ENCODE data around the gene WDR37.
A peak's percentile ranks its signal among the peaks of the same experiment; 100 is the strongest.
"Not testable (repeated sequence)": the region's sequence is repeated elsewhere in the genome, so short reads cannot be mapped to it uniquely, and the experiment has no call there.

Gene WDR37, protein sequence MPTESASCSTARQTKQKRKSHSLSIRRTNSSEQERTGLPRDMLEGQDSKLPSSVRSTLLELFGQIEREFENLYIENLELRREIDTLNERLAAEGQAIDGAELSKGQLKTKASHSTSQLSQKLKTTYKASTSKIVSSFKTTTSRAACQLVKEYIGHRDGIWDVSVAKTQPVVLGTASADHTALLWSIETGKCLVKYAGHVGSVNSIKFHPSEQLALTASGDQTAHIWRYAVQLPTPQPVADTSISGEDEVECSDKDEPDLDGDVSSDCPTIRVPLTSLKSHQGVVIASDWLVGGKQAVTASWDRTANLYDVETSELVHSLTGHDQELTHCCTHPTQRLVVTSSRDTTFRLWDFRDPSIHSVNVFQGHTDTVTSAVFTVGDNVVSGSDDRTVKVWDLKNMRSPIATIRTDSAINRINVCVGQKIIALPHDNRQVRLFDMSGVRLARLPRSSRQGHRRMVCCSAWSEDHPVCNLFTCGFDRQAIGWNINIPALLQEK

DNA sequence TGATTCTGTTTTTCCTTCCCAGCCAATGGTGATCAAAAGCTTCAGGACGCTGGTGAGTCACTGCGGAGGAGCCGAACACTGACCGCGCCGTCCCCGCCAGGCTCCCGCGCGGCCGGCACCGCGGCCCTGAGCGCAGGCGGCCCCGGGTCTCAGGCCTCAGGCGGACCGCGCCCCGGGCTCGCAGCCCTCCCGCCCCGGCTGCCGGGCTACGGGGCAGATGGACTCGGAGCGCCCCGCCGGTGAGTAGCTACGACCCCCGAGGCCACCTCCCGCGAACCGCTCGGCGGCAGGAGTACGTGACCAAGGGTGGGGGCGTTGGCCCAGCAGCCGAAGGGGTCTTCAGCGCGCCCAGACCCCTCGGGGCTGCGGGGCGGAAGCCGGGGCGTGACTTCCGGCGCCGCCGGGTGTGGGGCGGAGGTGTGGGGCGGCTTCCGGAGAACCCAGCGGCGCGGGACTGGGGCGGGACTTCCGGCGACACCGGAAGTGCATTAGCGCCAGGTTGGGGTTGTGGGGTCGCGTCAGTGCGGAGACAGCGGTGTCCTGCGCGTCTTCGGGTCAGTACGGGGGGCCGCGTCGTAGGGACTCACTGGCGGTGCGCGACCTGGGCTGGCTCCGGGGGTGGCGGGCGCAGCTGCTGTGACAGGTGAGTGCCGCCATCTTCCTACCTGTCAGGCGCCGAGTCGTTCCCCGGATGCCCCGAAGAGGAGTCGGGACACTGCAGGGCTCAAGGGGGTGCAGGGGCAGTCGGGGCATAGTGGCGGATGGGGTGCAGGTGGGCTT lies at the start of gene WDR37:
Gene WDR37 (plus strand): TSS at position 60 of the 780 bp plus-strand sequence. CDS start 15,771 bp downstream, outside the sequence.
- peak; percentile 64 for DNase-seq

DNA sequence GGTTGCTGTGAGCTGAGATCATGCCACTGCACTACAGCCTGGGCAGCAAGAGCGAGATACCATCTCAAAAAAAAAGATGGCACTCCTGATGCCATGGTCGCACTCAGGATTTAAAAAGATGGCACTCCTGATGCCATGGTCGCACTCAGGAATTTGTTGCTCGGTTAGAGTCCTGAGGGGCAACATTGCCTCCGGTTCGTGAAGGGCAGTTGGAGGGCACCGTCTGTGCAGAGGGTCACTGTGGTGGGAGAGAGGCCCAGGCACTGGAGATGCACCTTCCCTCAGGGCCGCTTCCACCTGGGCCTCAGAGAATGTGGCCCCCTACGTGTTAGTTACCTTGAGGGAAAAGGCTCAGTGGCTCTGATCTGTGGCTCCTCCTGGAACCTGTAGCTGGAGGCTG lies 49.6 kb upstream of the WDR37 start:
- no peak for DNase-seq

DNA sequence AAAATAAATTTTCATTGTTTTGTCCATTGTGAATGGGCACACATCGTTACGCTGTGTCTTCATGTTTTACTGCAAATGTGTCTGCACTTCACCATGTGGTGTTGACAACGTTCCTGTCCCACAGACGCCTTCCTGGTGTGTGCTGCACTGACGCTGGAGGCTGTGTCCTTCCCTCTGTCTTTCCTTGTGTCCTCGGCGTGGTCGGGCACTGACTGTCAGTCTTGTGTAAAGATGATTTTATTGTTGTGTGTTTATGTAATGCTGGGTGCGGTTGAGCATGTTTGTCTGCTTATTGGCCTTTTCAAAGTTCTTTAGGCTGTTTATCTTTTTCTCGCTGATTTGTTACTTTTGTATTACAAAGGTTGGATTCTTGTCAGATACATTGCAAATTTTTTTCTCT lies 48.6 kb upstream of the WDR37 start:
- no peak for DNase-seq

DNA sequence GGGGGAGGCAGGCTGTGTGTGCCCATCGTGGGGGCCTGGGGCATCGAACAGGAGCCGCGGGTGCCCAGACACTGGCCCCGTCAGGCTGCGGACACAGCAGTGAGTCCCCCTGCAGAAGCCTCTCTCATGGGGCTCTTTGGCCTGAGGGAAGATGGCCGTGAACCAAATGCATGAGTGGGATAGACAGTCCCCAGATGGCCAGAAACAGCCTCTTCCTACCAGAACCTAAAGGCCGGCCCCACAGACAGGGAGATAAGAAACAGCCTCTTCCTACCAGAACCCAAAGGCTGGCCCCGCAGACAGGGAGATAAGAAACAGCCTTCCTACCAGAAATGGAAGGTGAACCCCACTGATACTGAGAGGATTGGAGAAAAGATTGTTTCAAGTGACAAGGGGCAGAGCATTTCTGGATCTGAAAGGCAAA lies 47.1 kb upstream of the WDR37 start:
- DNase-seq, result no peak

DNA sequence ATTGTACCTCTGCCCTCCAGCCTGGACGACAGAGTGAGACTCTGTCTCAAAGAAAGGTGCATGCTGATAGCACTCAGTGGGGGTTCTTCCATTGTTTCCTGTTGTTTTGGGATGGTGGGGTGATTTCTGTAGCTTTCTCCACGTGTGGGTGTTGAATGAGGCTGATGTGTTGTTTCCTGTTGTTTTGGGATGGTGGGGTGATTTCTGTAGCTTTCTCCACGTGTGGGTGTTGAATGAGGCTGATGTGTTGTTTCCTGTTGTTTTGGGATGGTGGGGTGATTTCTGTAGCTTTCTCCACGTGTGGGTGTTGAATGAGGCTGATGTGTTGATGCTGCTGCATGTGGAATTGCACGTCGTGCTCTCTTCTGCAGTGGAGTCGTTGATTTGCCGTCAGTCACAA lies 46.2 kb upstream of the WDR37 start:
- DNase-seq, result not testable (repeated sequence)

DNA sequence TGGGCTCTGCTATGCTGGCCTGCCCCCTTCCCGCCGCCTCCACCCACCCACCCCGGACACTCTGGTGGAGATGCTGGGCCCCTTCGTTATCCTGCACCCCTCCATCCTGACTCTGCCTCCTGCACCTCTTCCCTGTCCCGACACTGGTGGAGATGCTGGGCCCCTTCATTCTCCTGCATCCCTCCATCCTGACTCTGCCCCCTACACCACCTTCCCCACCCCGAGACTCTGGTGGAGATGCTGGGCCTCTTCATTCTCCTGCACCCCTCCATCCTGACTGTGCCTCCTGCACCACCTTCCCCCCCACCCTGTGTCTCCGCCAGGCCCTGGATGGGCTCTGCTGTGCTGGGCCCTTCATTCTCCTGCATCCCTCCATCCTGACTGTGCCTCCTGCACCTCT lies 45.5 kb upstream of the WDR37 start:
- DNase-seq, result no peak

DNA sequence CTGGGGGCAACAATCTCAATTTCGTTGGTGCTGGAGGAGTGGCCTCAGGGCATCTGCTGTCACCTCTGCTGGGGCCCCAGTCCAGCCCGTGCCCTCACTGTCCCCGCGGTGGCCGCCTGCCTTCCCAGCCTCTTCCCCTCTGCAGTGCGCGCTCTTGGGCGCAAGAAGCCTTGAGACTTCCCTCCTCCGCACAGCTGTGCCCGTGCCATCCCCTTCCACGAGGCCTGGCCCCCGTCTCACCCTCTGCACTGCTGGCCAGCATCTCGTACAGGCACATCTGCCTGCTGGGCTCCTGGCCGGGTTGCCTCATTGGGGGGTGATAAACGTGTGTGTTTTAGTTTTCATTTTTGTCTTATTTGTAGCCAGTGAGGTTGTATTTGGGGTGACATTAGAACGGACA lies 44.5 kb upstream of the WDR37 start:
- no peak for DNase-seq

DNA sequence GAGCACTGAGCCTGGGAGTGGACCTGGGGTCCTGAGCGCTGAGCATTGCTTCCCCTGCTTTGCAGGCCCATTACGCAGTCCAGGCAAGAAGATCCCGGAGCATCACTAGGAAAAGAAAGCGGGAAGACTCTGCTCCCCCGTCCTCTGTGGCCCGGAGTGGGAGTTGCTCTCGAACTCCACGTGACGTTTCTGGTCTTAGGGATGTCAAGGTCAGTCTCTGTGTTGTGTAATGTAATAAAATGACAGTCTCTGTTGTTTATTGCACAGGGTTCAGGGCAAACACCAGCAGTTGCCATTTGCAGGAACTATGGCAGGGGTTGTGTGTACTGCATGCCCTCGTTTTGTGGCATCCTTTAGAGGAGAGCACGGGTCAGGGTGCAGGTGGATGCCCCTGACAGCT lies 40.5 kb upstream of the WDR37 start:
- no peak for DNase-seq

DNA sequence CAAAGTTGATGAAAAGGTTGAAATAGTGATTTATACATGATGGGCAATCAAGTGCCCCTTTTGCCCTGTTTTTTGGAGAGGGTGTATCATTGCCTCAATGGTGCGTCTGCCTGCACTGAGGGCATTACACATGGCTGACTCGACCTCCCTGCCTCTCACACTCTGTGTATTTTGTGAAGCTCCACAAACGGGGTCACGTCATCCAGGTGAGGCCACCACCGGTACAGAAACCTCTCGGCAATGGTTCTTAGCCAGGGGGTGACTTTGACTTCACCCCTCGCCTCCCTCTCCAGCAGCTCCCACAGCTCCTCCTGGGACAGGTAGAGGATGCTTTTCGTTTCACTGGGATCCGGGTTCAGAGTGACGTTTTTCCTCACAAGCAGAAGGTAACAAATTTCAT lies 36.8 kb upstream of the WDR37 start:
- DNase-seq, result no peak

DNA sequence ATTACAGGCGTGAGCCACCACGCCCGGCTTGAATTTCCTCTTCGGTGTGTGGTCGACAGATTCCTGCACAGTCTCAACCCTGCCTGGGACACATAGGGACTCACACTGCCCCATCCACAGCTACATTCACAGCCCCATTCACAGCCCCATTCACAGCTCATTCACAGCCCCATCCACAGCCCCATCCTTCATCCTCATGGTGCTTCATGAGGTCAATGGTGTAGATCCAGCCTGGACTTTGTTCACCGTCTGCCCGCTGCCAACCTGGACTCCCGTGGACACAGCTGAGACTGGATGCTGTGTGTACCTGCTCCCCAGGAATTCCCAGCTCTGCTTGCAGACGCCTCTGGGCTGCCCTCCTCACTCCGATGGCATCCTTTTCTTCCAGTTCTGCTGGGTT lies 35.7 kb upstream of the WDR37 start:
- no peak for DNase-seq

DNA sequence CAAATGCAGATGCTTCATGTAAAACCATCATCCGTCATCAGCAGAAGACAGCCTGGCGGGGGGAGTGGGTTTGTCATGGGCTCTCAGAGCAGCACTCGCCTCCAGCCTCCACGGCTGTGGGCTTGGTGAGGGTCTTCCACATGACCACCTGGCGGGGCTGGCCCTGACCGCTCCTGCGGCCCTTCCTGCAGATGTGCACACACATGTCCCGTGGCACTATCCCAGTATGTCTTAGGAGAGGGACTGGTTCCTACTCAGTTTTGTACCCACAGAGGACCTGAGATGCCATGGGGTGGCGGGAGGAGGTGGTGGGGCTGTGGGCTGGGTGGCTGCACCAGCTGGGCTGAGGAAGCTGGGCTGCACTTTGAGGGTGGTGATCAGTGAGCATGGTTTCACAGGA lies 35.2 kb upstream of the WDR37 start:
- DNase-seq, result no peak

DNA sequence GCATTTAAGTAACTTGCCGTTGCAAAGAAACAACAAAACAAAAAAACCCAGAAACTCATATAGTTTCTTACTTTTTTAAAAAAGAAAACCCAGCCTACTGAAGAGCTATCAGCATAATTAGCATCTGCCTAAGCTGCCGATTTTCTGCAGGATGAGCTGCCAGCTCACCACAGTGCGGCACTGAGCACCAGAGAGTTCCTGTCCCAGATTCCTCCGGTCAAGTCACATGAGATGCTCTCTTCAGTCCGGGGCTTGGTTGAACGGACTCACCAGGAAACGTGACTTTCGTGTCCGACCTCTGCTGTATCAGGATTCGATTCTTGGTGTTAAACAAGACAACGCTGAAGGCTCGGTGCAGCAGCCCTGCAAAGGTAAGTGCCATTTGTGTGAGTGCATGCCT lies 33.8 kb upstream of the WDR37 start:
- no peak for DNase-seq

DNA sequence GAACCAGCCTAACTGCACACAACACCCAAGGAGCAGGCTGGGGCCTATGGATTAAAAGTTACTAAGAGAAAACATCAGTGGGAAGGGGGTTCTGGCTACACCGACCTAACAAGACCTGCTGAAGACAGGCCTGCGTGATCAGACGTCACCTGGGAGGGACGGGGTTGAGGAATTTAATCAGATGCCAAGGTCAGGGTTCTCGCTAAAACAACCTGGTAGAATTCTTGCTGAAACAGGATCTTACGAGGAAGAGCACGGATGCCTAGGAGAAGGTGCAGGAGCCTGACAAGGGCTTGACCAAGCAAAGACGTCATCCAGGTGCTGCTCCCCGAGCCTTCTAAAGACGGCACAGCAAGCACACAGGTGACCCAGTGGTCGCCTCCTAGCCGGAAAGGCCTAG lies 32.1 kb upstream of the WDR37 start:
- no peak for DNase-seq

DNA sequence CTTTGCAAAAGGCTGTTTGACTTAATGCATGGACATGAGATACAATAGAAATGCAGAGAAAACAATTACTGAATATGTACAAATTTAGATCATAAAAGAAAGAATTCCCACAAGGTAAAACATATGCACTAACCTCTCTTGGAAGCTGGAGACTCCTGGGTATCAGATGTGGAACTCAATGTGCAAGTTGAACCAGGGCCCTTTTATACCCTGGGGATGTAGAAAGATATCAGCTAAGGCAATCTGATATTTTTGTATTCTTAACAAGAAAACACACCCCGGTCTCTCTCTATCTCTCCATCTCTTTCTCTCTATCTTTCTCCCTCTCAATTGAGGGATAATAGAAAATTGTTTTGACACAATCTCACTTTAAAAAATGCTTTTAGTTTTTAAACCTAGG lies 30.5 kb upstream of the WDR37 start, which contains the start of gene IDI2:
Gene IDI2 (minus strand): TSS at position 177 of the 400 bp plus-strand sequence. CDS start 1,136 bp downstream, outside the sequence.
- no peak for DNase-seq

DNA sequence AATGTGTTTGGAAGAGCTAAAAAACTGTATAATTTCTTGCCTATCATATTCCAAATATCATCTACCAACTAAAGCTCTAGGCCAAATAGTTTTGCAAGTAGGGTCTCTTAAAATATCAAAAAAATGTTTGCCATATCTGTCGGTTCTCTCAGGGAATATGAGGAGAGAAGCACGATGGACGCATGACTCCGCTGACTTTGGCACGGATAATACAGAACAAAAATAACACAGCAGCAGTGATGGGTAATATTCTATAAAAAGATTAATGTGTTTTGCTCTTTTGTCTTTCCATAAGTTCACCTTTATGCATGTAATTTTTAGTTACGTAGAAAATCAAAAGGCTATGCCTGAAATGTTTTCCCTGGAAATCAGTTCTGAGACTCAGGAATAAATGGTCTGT lies 29.6 kb upstream of the WDR37 start:
- no peak for DNase-seq

DNA sequence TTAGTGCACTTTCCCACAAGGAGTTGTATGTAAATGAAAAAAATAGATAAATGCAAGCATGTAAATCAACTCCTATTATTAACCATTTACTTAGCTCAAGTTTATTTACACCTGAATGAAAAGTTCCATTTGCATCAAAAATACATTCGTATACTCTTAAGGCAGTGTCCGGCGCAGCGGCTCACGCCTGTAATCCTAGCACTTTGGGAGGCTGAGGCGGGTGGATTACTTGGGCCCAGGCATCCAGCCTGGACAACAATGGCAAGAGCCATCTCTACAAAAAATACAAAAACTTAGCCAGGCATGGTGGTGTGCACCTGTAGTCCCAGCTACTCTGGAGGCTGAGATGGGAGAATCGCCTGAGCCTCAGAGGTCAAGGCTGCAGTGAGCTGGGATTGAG lies 26.3 kb upstream of the WDR37 start:
- DNase-seq, result no peak

DNA sequence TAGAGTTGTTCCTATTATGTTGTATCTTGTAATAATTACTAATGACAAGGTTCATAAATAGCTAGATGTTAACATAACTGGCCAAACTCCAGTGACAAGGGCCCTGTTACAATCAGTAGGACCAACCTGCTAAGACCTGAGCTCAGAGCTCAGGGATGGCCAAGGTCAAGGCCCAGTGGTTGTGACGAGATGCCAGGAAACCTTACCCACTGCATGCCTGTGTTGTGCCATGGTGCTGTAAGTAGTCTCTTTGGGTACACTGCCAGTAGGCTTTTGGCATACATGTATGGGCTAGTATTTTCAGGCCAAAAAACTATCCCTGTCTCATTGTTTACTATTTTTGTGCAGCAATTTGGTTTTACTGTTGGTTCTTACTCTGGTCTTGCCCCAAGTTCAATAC lies 22.6 kb upstream of the WDR37 start:
- no peak for DNase-seq

DNA sequence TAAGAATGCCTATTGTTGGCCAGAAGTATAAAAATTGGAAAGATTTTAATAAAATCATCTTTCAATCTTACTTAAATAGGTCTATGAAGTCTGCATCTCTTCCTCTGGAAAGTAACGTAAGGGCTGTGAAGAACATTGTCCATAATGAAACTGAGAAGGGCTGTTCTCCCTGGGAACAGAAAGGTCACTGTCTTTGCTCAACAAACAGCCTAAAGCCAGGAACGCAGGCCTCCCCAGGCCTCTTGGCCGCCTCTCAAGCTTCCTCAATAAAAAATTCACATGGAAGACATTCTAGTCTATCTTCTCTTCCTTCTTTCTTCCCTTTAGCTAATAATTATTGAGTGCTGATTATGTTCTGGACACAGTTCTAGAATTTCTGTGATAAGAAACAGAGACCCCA lies 21.4 kb upstream of the WDR37 start:
- DNase-seq, result no peak

DNA sequence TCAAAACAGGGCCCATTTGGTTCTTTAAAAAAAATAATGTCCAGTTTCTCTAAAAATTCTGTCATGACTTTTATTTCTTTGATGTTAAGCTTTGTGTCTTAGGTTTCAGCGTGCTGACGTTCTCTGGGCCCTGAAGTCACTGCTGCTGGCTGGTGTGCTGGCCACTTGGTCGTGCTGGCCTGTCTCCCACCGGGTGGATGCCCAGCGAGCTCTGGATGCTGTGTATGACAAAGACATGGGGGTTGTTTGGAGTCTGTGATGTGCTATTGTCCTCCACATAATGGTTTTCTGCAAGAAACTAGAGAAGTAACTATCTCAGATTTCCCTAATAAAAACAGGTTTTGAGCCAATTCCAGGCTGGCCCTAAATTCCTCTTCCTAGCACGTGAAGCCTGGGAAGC lies 21.0 kb upstream of the WDR37 start:
- DNase-seq, result no peak

DNA sequence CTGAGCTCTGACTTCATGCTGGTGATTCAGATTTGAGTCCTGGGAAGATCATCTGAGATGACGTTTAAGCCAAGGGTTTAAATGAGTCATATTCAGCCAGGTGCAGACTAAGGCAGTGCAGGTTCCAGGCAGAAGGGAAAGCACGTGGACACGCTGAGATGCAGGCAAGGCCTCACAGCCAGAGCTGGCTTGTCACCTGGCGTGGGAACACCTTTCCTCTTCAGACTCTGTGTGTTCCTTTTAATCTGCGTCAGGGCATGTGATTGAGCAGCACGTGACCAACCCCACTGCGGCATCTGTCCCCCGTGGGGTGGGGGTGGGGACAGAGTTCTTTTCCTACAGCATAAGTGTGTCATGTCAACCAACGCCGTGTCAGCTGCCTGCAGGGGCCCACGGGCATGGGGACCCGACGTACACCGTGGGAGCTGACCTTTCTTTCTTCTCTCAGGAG lies 19.8 kb upstream of the WDR37 start:
- DNase-seq, result no peak

DNA sequence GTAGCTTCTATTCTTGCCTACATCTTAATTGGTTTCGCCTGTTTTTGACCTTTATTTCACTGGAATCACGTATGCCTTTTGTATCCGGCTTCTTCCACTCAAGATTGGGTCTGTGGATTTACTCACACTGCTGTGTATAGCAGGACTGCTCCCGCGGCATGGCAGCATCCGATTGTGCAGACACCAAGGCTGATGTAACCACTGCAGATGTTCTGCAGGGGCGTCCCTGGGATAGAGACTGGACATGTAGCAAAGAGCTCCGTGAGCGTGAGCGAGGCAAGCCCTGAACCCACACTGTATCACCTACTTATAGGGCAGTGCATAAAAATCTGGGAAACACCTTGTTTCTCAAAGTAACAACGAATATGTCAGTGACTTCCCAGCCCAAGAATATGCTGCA lies 19.1 kb upstream of the WDR37 start:
- no peak for DNase-seq

DNA sequence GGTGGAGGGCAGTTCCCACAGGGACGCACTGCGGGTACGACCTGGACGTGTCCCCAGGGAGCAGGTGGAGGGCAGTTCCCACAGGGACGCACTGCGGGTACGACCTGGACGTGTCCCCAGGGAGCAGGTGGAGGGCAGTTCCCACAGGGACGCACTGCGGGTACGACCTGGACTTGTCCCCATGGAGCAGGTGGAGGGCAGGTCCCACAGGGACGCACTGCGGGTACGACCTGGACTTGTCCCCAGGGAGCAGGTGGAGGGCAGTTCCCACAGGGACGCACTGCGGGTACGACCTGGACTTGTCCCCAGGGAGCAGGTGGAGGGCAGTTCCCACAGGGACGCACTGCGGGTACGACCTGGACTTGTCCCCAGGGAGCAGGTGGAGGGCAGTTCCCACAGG lies 17.4 kb upstream of the WDR37 start:
- not testable (repeated sequence) for DNase-seq

DNA sequence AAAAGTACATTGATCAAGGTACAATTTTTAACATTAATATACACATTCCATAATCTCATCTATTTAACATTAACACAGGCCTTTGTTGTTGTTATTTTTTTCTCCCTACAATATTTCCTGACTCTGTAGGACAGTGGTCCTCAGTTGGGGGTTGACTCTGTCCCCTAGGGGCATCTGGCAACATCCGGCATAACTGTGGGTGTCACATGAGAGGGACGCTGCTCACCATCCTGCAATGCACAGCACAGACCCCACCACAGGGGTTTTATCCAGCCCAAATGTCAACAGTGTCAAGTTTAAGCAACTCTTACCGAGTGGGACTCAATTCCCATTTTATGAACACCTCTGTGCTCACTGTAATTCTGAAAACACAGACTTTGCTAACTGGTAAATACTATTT lies 16.1 kb upstream of the WDR37 start:
- no peak for DNase-seq

DNA sequence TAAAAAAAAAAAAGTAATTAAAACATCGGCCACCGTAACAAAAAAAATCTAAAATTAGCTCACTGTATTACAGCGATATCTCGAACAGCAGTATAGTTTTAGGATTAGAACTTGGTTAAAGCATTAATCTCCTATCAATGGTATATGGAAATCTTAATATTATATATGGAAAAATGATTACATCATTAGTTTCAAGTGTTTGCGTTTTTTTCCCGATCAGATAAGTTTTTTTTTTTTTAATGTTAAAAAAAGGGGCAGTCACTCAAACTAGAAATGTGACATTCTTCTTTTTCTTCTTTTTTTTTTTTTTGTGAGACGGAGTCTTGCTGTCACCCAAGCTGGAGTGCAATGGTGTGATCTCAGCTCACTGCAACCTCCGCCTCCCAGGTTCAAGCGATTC lies 14.7 kb upstream of the WDR37 start:
- DNase-seq, result no peak
